Activated CD8-positive, alpha-beta T cell treated with anti-CD3 and anti-CD28 coated beads for 36 hours (primary cell): ENCODE measurements around the gene COQ7. TPM values are rescaled to one million over a fixed set of nuclear protein-coding genes. Genes with fewer than 3 reads are reported as not detected.
A peak's percentile ranks its signal among the peaks of the same experiment; 100 is the strongest.

Experiments used
- ATAC-seq: fragments of 200-7000 bp; cut with Tn5 transposase; one replicate; pipeline ENCODE4 v1.10.0; 2021; ENCODE audit warnings: mild to moderate bottlenecking, moderate library complexity
- CTCF ChIA-PET: fragments of 350-600 bp; sonication (Branson Sonifier 250); formaldehyde crosslinking; loops from one replicate; lab custom pipeline; 2021; ENCODE audit warnings: antibody characterized with exemption; lab: Charles Lee
- POLR2A ChIA-PET: fragments of 350-600 bp; sonication (Branson Sonifier 250); formaldehyde crosslinking; loops from one replicate; lab custom pipeline; 2021; ENCODE audit warnings: antibody characterized with exemption; lab: Charles Lee
- DNase-seq: peaks from one replicate; pipeline ENCODE4 v3.0.0-alpha.2; 2020
- H3K27ac Mint-ChIP-seq: one replicate; pipeline ENCODE4 v1.8.0; 2021; ENCODE audit warnings: mild to moderate bottlenecking, mixed read lengths
- H3K27me3 Mint-ChIP-seq: one replicate; pipeline ENCODE4 v1.8.0; 2021; ENCODE audit warnings: mixed read lengths
- H3K36me3 Mint-ChIP-seq: one replicate; pipeline ENCODE4 v1.8.0; 2021; ENCODE audit warnings: low read depth, mixed read lengths
- H3K4me1 Mint-ChIP-seq: one replicate; pipeline ENCODE4 v1.8.0; 2021; ENCODE audit warnings: low read depth, mixed read lengths
- H3K4me3 Mint-ChIP-seq: one replicate; pipeline ENCODE4 v1.8.0; 2021; ENCODE audit warnings: mild to moderate bottlenecking, moderate library complexity, mixed read lengths
- H3K9me3 Mint-ChIP-seq: one replicate; pipeline ENCODE4 v1.8.0; 2021; ENCODE audit warnings: mixed read lengths
- intact Hi-C: fragments of 100-400 bp; cut with micrococcal nuclease; formaldehyde crosslinking; loops from one replicate; pipeline ENCODE4 v1.10.0; 2022
- total RNA-seq, 2 experiments: library from RNA; stranded (reverse); gene quantifications; one replicate each; pipeline ENCODE4 v1.2.3, GENCODE V29; 2021
- TF ChIP-seq, protein P1 (sequence below): fragments of 200-600 bp; IDR thresholded peaks from one replicate; pipeline ENCODE4 v1.8.0; 2022; ENCODE audit warnings: antibody characterized with exemption, mild to moderate bottlenecking

COQ7 gene
- total RNA-seq, 2 experiments from 2014 or later = 16.9 to 19.2 TPM

DNA sequence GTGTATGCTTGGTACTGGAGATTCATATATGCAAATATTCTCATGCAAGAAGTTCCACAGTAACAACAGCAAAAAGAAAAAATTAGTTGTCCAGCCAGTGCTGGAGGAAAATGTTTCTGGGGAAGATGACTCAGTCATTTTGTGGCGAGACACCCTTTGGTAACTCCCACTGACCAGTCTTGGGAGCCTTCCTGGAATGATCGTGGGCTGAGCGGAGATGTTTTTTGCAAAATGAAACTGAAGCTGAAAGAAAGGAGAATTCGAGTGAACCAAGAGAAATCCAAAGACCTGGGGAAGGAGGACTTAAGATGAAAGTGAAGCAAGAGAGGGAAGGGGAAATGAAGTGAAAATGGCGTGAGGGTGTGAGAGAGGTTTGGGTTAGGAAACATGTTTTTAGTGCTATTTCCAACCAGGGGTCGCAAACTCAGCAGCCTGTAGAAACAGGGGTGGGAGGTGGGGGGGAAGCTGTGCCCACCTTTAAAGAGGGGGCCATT, 51.6 kb downstream of the COQ7 start:
- Mint-ChIP-seq H3K36me3 (peaks cover 2% of the 10 kb centered on the region), H3K9me3 (no peaks in the 10 kb centered on the region), H3K4me1 (peaks cover 22% of the 10 kb centered on the region), H3K4me3 (peak overlapping the region; percentile 64), H3K27me3 (peaks cover 17% of the 10 kb centered on the region), H3K27ac (peak overlapping the region; percentile 84)
- intact Hi-C loops = no loop called here
- ChIA-PET POLR2A (interaction anchor here (0.7 to 1.4 kb wide), 3 partner anchors 8 to 405 kb away, joined by 3 read pairs; no protein-coding TSS in a partner anchor), CTCF (interaction anchor here (1.3 kb wide), 1 partner anchor 33 kb away, joined by 7 read pairs; no protein-coding TSS in a partner anchor)
- peak; percentile 35 for ATAC-seq
- peak; percentile 56 for DNase-seq
- TF ChIP-seq, protein P1, sequence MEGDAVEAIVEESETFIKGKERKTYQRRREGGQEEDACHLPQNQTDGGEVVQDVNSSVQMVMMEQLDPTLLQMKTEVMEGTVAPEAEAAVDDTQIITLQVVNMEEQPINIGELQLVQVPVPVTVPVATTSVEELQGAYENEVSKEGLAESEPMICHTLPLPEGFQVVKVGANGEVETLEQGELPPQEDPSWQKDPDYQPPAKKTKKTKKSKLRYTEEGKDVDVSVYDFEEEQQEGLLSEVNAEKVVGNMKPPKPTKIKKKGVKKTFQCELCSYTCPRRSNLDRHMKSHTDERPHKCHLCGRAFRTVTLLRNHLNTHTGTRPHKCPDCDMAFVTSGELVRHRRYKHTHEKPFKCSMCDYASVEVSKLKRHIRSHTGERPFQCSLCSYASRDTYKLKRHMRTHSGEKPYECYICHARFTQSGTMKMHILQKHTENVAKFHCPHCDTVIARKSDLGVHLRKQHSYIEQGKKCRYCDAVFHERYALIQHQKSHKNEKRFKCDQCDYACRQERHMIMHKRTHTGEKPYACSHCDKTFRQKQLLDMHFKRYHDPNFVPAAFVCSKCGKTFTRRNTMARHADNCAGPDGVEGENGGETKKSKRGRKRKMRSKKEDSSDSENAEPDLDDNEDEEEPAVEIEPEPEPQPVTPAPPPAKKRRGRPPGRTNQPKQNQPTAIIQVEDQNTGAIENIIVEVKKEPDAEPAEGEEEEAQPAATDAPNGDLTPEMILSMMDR = no peak

DNA sequence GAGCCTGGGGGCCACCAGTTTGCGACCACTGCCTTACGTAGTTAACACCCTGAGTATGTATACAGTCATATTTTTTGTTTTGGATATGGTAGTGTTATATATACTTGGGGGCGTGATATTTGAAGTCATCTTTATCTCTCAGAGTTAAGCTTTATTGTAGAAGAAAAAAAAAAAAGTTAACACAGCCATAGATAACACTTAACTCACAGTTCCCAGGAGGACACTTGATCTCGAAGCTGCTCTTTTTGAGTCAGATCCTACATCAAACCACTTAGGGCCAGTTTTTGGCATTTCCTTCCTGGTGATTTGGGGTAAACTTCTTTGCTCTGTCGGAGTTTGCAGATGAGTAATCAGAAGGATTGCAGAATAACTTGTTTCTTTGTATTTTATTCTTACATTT, 52.1 kb downstream of the COQ7 start:
- intact Hi-C loops = no loop called here
- H3K27ac Mint-ChIP-seq = peak overlapping the region; percentile 2
- TF ChIP-seq, protein P1 = no peak
- H3K4me1 Mint-ChIP-seq = peaks cover 22% of the 10 kb centered on the region
- DNase-seq = no peak
- no peak overlapping the region for H3K4me3 Mint-ChIP-seq
- ATAC-seq = peak; percentile 53
- peaks cover 2% of the 10 kb centered on the region for H3K36me3 Mint-ChIP-seq
- ChIA-PET CTCF (interaction anchor here (1.3 kb wide), 1 partner anchor 33 kb away, joined by 7 read pairs; no protein-coding TSS in a partner anchor), POLR2A (interaction anchor here (0.7 to 1.4 kb wide), 2 partner anchors 10 to 405 kb away, joined by 3 read pairs; no protein-coding TSS in a partner anchor)
- peaks cover 20% of the 10 kb centered on the region for H3K27me3 Mint-ChIP-seq
- H3K9me3 Mint-ChIP-seq = no peaks in the 10 kb centered on the region

DNA sequence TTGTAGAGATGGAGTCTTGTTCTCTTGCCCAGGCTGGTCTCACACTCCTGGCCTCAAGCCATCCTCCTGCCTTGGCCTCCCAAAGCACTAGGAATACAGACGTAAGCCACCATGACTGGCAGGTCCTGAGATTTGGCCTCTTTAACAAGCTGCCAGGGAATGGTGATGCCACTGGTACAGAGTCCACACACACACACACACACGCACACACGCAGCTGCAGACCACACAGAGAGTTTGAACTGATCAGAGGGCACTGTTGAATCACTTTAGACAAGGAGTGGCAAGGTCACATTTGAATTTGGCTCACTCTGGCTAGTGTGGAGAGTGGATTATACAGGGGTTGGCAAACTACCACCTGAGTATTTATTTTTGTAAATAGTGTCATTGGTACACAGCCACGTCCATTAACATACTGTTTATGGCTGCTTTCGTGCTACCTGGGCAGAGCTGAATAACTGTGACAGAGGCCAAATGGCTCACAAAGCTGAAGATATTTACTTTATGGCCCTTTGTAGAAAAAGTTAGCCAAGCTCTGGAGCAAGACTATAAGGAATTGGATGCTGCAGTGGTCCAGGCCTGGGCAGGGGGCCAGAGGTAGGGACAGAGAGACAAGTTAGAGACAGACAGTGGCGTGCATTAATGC, 56.2 kb downstream of the COQ7 start:
- TF ChIP-seq, protein P1 = no peak
- no peak overlapping the region for H3K4me3 Mint-ChIP-seq
- no peak for ATAC-seq
- POLR2A ChIA-PET = no interaction called here
- peaks cover 4% of the 10 kb centered on the region for H3K9me3 Mint-ChIP-seq
- H3K36me3 Mint-ChIP-seq = no peaks in the 10 kb centered on the region
- CTCF ChIA-PET = interaction anchor here (0.6 to 1.5 kb wide), 2 partner anchors 11 to 38 kb away, joined by 4 read pairs; no protein-coding TSS in a partner anchor
- intact Hi-C loops = no loop called here
- no peak for DNase-seq
- H3K4me1 Mint-ChIP-seq = peaks cover 26% of the 10 kb centered on the region
- peaks cover 12% of the 10 kb centered on the region for H3K27me3 Mint-ChIP-seq
- no peak overlapping the region for H3K27ac Mint-ChIP-seq

DNA sequence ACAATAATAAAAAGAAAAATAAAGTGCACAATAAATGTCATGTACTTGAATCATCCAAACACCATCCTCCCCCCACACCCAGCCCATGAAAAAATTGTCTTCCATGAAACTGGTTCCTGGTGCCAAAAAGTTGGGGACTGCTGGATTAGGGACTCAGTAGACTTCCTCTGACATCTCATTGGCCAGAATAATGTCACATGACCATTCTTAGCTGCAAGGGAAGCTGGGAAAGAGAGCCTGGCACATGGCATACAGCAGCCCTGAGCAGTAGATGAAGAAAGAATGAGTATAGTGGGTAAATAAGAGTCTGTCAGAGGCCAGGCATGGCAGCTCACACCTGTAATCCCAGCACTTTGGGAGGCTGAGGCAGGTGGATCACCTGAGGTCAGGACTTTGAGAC, 58.9 kb downstream of the COQ7 start:
- TF ChIP-seq, protein P1 = no peak
- H3K27ac Mint-ChIP-seq = no peak overlapping the region
- peaks cover 31% of the 10 kb centered on the region for H3K4me1 Mint-ChIP-seq
- ChIA-PET POLR2A (interaction anchor here (1.2 to 1.5 kb wide), 2 partner anchors 7 to 10 kb away, joined by 3 to 4 read pairs; no protein-coding TSS in a partner anchor), CTCF (no interaction called here)
- DNase-seq (no peak), ATAC-seq (no peak)
- peaks cover 12% of the 10 kb centered on the region for H3K27me3 Mint-ChIP-seq
- no peak overlapping the region for H3K4me3 Mint-ChIP-seq
- H3K36me3 Mint-ChIP-seq = no peaks in the 10 kb centered on the region
- intact Hi-C loops = no loop called here
- H3K9me3 Mint-ChIP-seq = peaks cover 4% of the 10 kb centered on the region

DNA sequence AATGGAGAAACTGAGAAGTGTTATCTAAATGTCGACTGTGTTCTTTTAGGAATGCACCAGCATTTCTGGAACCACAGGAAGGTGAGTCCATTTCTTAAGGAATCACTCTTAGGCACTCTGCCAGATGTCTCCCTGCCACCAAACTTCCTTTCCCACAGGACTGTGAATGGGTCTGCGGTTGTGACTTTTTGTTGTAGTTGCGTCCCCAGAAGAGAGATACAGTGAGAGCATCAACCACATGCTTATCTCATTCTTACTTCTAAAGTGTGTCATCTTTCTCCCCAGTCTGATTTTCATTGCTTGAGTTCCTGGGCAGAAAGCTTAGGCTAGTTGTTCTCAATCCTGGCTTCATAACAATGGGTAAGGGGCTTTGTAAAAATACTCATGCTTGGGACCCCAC, 59.8 kb downstream of the COQ7 start:
- TF ChIP-seq, protein P1 = no peak
- ATAC-seq (peak; percentile 46), DNase-seq (no peak)
- Mint-ChIP-seq H3K27me3 (peaks cover 12% of the 10 kb centered on the region), H3K4me3 (no peak overlapping the region), H3K36me3 (no peaks in the 10 kb centered on the region), H3K4me1 (peaks cover 32% of the 10 kb centered on the region), H3K27ac (no peak overlapping the region), H3K9me3 (peaks cover 4% of the 10 kb centered on the region)
- CTCF ChIA-PET = interaction anchor here (0.7 kb wide), 1 partner anchor 40 kb away, joined by 3 read pairs; no protein-coding TSS in a partner anchor
- POLR2A ChIA-PET = interaction anchor here (1.2 to 1.5 kb wide), 2 partner anchors 8 to 11 kb away, joined by 3 to 4 read pairs; no protein-coding TSS in a partner anchor
- intact Hi-C loops = no loop called here
